ENCODE results near the gene MSRB3.
"Not testable (repeated sequence)": the region's sequence is repeated elsewhere in the genome, so short reads cannot be mapped to it uniquely, and the experiment has no call there.

MSRB3 gene

GRCh38 chr12:65292241-65292640 is 13.8 kb downstream of the MSRB3 start:
- DNase-seq, result no peak

- DNase-seq, result no peak
Observed at GRCh38 chr12:65293735-65294134, 15.3 kb downstream of the MSRB3 start.

GRCh38 chr12:65294641-65295262 is 16.3 kb downstream of the MSRB3 start:
- no peak for DNase-seq

DNA sequence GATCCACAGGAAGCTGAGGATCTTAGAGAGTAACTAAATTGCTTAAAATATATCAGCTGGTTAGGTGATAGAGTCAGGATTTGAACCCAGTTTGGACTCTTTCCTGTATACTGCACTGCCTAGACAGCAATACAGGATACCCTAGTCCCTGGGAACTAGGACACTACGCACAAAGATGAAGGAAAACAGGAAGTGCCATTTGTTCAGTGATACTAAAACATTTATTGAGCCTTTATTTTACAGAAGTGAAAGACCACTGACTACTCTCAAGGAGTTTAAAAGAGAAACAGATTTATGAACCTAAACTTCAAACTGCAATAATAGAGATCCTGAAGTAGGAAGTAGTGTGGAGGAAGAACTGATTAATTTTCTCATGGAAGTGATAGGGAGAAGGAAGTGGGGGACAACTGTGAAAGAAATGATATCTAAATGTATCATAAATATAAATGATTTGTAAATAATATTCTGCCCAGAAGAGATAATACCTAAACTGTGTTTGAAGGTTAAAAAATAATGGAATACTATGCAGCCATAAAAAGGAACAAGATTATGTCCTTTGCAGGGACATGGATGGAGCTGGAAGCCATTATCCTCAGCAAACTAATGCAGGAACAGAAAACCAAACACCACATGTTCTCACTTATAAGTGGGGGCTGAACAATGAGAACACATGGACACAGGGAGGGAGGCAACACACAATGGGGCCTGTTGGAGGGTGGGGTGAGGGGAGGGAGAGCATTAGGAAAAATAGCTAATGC is 18.2 kb downstream of the MSRB3 start:
- no peak for DNase-seq

GRCh38 chr12:65300097-65300496 is 21.6 kb downstream of the MSRB3 start:
- DNase-seq, result no peak

DNA sequence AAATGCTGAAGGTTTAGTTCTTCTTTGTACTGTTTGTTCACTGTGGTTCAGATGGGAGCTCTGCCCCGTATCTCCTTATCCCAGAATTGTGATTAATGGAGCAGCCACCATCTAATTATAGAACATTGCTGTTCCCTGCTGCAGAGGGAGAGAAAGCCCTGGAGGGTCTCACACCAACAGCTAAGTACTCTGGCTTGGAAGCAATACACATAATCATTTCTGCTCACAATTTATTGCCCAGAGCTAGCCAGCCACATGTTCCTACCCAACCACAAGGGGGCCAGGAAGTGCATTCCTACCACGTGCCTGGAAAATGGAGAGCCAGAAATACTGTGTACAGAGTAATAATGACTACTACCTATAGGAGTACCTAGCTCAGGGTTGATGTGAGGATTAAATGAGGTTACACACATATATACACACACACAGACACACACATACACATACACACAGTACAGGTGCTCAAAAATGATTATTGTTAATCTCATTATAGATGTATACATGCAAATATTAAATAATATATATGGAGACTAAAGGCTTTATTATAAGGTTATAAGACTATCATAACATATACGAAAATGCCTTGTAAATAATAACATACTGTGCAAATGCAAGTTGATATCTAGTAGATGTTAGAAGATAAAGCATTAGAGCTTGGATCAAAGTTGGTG is 22.3 kb downstream of the MSRB3 start:
- DNase-seq, result peak; percentile 37

DNA sequence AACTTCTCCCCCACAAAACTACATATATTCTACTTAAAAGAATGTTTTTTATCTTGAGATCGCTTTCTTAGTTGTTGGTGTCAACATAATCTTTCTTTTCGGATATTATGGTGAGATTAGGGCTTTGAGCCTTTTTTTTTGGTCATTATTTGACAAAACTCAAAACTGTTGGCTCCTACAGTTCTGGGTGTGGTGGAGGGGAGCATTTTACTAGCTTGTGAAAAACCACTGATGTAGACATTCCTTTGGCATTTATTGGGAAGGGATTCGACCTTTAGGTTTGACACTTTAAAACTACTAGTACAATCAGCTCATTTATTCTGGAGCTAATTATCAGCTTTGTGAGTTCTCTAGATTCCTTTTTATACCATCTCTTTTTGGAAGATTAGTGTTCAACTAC is 24.4 kb downstream of the MSRB3 start:
- no peak for DNase-seq

DNA sequence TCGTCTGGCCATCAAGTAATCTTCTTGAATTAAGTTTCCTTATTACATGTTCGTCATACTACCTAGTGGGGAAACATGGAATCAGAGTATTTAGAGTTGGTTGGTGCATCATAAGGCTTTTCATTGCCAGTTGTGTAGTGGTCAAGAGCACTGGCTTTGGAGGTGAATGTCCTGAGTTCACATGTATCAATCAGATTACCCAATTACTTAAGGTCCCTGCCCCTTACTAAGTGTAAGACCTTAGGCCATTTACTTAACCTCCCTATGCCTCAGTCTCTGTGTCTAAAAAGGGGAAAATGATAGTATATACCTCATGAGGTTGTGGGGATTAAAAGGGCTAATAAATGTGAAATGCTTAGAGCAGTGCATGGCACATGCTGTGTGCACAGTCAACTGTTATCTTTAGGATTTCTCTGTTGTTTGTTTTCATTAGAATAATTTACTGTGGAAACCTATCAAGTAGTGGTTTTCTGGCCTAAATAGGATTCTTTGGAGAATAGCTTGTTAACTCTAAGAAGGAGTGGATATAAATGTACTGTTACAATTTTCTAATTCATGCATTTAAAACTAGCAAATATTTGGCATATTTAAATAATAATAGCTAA is 27.0 kb downstream of the MSRB3 start:
- no peak for DNase-seq

- peak; percentile 72 for DNase-seq
Observed at GRCh38 chr12:65306366-65307168, 28.1 kb downstream of the MSRB3 start.

- no peak for DNase-seq
Observed at GRCh38 chr12:65307169-65307501, 28.7 kb downstream of the MSRB3 start.

GRCh38 chr12:65308006-65308405 is 29.5 kb downstream of the MSRB3 start:
- DNase-seq, result no peak

- peak; percentile 69 for DNase-seq
Observed at GRCh38 chr12:65308601-65309071, 30.2 kb downstream of the MSRB3 start.

DNA sequence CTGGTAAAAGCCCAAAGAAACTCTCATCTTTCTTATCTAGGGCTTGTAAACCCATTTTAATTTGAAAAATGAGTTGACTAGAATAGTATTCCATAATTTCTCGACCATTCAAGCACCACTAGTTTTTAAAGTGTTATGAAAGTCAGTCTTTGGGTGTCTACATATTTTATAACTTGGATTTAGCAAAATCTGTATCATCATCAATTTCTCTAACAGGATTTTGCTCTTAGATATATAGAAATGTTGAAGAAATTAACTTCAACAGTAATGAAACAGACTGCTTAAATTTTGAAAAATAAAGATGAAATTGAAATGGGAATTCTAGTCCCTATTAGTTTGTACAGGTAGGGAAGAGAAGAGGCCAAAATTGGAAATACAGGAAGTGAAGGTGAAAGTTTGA is 32.8 kb downstream of the MSRB3 start:
- no peak for DNase-seq

DNA sequence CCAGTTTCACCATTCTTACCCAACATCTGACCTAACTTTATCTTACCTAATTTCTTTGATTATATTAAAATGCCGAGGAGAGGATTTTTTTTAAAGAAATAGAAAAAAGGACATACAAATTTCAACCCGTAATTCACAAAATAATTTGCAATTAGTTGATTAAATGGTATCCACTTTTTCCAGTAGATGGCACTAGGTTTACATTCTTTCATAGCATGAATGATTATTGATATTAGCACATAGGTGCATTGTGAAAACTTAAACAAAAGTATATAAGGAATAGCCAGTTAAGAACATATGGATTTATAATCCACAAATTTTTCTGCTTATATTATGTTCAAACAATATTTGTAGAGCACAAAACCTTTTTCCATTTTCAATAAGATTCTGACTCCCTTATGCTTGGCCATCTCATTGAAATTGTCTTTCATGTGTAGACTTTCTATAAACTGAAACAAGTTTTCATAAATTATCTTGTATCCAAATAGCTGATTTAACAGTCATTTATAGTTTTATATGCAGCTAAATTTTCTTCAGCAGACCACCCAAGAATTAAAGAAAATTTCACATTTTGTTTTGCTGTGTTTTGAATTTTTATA is 35.3 kb downstream of the MSRB3 start:
- DNase-seq, result peak; percentile 35

DNA sequence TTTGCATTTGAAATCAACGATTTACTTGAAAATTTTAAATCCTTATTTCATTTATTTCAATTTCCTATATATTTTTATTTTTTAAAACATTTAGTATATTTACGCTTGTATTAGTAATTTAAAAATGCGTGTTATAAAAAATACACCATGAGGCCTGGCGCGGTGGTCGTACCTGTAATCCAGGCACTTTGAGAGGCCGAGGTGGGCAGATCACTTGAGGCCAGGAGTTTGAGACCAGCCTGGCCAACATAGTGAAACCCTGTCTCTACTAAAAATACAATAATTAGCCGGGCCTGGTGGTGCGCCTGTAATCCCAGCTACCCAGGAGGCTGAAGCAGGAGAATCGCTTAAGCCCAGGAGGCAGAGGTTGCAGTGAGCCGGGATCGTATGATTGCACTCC is 36.8 kb downstream of the MSRB3 start:
- not testable (repeated sequence) for DNase-seq

DNA sequence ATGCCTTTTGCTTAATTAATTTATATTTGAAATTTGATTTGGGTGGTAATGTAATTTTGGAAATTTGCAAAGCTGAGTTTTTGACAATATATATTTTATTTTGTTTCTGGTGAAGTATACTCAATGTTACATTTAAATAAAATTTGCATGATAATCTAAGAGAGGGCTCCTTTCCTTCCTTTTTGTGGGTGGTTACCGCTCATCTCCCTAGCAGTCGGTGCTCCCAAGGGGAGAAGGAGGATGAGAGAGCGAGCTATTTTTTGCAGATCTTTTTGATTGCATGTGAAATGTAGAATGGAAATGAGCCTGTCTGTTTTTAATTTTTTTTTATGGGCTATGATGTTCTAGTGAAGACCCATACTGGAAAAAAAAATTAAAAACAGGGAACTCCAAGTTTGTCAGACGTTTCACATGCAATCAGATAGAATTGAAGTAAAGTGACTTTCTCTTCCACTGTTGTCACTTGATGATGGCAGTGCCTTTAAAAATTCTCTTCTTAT is 39.8 kb downstream of the MSRB3 start:
- DNase-seq, result no peak

- DNase-seq, result peak; percentile 46
Observed at GRCh38 chr12:65319688-65320200, 41.3 kb downstream of the MSRB3 start.

DNA sequence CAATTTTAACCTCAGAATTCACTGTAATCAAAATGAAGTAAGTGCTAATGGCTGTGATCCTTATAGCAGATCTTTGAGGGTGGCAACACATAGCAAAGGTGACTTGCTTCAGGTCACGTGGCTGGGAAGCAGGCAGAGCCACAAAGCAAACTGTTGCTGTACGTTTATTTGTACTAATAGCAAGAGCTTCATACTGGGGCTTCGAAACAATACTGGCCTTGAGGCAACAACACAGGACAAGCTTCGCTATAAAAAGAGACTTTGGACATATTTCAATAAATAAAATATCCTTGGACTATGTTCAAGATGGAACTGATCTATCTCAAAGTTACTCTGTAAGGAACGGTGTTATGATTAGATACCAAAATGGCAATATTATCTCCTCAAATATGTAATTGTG is 44.6 kb downstream of the MSRB3 start:
- no peak for DNase-seq

GRCh38 chr12:65324056-65324455 is 45.6 kb downstream of the MSRB3 start:
- DNase-seq, result no peak

GRCh38 chr12:65324551-65324950 is 46.1 kb downstream of the MSRB3 start:
- no peak for DNase-seq

GRCh38 chr12:65325183-65325582 is 46.7 kb downstream of the MSRB3 start:
- no peak for DNase-seq

DNA sequence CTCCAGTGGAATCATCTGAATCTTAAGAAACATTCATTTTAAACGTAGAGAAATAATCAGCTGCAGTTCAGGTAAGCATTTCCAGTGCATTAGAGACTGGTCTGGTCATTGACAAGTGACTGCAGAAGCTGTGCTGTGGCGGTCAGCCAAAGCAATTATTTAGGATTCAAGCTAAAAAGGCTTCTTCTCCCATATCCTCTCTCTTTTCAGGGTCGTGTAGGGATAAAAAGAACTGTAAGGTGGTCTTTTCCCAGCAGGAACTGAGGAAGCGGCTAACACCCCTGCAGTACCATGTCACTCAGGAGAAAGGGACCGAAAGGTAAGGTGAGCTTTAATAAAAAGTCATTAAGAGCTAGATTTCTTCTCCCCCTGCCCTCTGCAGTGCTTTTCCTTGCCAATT is 48.1 kb downstream of the MSRB3 start:
- DNase-seq, result no peak
